HepG2 (cell line): ENCODE measurements around the gene GPR55. TPM values are rescaled to one million over a fixed set of nuclear protein-coding genes. Genes with fewer than 3 reads are reported as not detected.
A peak's percentile ranks its signal among the peaks of the same experiment; 100 is the strongest.

Experiments
- ATAC-seq: fragments of 200-7000 bp; cut with Tn5 transposase; 3 replicates; pipeline ENCODE4 v1.9.1; 2020; ENCODE audit warnings: mild to moderate bottlenecking, moderate library complexity
- BruUV-seq: library from RNA; stranded (reverse); fragments of 400-500 nt; replicated peaks from 2 replicates; lab custom pipeline; 2021; lab: Mats Ljungman, UMichigan
- CTCF ChIA-PET: fragments of 300-600 bp; formaldehyde crosslinking; extraction: SDS; loops from one replicate; lab custom pipeline; 2021; ENCODE audit warnings: low total read pairs, inconsistent platforms, low intra/inter-chr PET ratio; lab: Yijun Ruan, JAX
- POLR2A ChIA-PET: fragments of 350-600 bp; sonication (Branson Sonifier 250); formaldehyde crosslinking; loops from one replicate; lab custom pipeline; 2020; ENCODE audit warnings: antibody characterized with exemption, inconsistent platforms; lab: Yijun Ruan, JAX
- DNase-seq: peaks from one replicate; pipeline ENCODE4 v3.0.0-alpha.2; 2015; ENCODE audit warnings: low spot score
- FAIRE-seq: peaks from 3 replicates; lab custom pipeline; 2011; peaks lifted over from hg19 to GRCh38; lab: Jason Lieb, UNC
- H2AFZ ChIP-seq: one replicate; pipeline ENCODE4 v1.6.1; 2011; ENCODE audit warnings: low read length, inconsistent platforms
- H3K27ac ChIP-seq: fragments of 300-600 bp; 3 replicates; pipeline ENCODE4 v1.8.0; 2011; ENCODE audit warnings: mixed run types, mild to moderate bottlenecking, mixed read lengths, low read length, inconsistent platforms; ENCODE audit not compliant: insufficient read depth; ENCODE audit errors: extremely low read length
- H3K27me3 ChIP-seq, 2 experiments: fragments of 200-600 bp in 1 of 2; 2 replicates in 1 of 2; 3 replicates in 1 of 2; pipeline versions ENCODE4 v1.6.0 to v1.8.0; 2011; ENCODE audit warnings: low read length in 2 of 2, mild to moderate bottlenecking in 2 of 2, moderate library complexity in 2 of 2, inconsistent platforms in 1 of 2; ENCODE audit not compliant: insufficient read depth in 2 of 2, control insufficient read depth in 1 of 2
- H3K36me3 ChIP-seq, 2 experiments: fragments of 200-600 bp in 1 of 2; replicated peaks in 1 of 2; 2 replicates in 1 of 2; 3 replicates in 1 of 2; pipeline versions ENCODE4 v1.5.1 to v1.8.0; 2011; ENCODE audit warnings: low read length in 2 of 2, inconsistent platforms in 1 of 2; ENCODE audit not compliant: insufficient read depth in 2 of 2, control insufficient read depth in 1 of 2
- H3K4me1 ChIP-seq: 2 replicates; pipeline ENCODE4 v1.5.1; 2012; ENCODE audit warnings: low read length, inconsistent platforms; ENCODE audit not compliant: insufficient read depth
- H3K4me2 ChIP-seq: 2 replicates; pipeline ENCODE4 v1.6.0; 2011; ENCODE audit warnings: low read depth, low read length, inconsistent platforms
- H3K4me3 ChIP-seq, 3 experiments: fragments of 200-600 bp in 1 of 3; sonication (generic), shearing (Covaris generic) in 1 of 3; replicated peaks in 1 of 3; 2 replicates each; pipeline ENCODE4 v1.5.1; 2011 to 2016; ENCODE audit warnings: low read length in 3 of 3, inconsistent platforms in 2 of 3, low read depth in 2 of 3, mild to moderate bottlenecking in 2 of 3, control low read depth in 1 of 3, mixed read lengths in 1 of 3; ENCODE audit not compliant: insufficient read depth in 1 of 3
- H3K79me2 ChIP-seq: one replicate; pipeline ENCODE4 v1.6.1; 2011; ENCODE audit warnings: low read length, inconsistent platforms; ENCODE audit not compliant: insufficient read depth
- H3K9ac ChIP-seq: 2 replicates; pipeline ENCODE4 v1.6.0; 2011; ENCODE audit warnings: mild to moderate bottlenecking, low read depth, low read length, inconsistent platforms; ENCODE audit not compliant: insufficient read depth
- H3K9me3 ChIP-seq: 2 replicates; pipeline ENCODE4 v1.5.1; 2012; ENCODE audit warnings: mild to moderate bottlenecking, low read length
- H4K20me1 ChIP-seq: 2 replicates; pipeline ENCODE4 v1.6.0; 2011; ENCODE audit warnings: inconsistent platforms, mild to moderate bottlenecking, low read length, moderate library complexity; ENCODE audit not compliant: insufficient read depth
- AGO2 ChIP-seq: fragments of 200-400 bp; formaldehyde crosslinking; optimal IDR thresholded peaks from 2 replicates; pipeline ENCODE3; 2017; ENCODE audit warnings: mild to moderate bottlenecking, low read depth, low read length, moderate library complexity
- CCDC6 ChIP-seq: sonication (generic); formaldehyde crosslinking; IDR thresholded peaks from 2 replicates; pipeline ENCODE4 v1.8.1; 2022; ENCODE audit warnings: mild to moderate bottlenecking, missing genetic modification reagents, moderate library complexity
- GABPA ChIP-seq, 2 experiments: IDR thresholded peaks; 2 replicates each; pipeline ENCODE4 v1.6.1; 2011 to 2016; ENCODE audit warnings: low read depth in 2 of 2, low read length in 1 of 2, missing biosample characterization in 1 of 2, missing genetic modification characterization in 1 of 2
- MAFF ChIP-seq: IDR thresholded peaks from 2 replicates; pipeline ENCODE4 v1.6.1; 2011; ENCODE audit warnings: low read depth, low read length, improper control_type of control experiment
- MAFK ChIP-seq, 2 experiments: IDR thresholded peaks in 1 of 2; conservative IDR thresholded peaks in 1 of 2; 2 replicates each; pipeline ENCODE4 v1.6.1; 2011; ENCODE audit warnings: improper control_type of control experiment in 2 of 2, low read length in 2 of 2
- NFE2L2 ChIP-seq: fragments of 150-350 bp; IDR thresholded peaks from 2 replicates; pipeline ENCODE4 v1.6.1; 2014; ENCODE audit warnings: low read length
- ZNF224 ChIP-seq: sonication (generic); formaldehyde crosslinking; IDR thresholded peaks from 2 replicates; pipeline ENCODE4 v1.5.0; 2020; ENCODE audit warnings: mild to moderate bottlenecking, missing genetic modification reagents
- ZNF230 ChIP-seq: sonication (generic); formaldehyde crosslinking; IDR thresholded peaks from 2 replicates; pipeline ENCODE4 v1.4.0; 2020; ENCODE audit warnings: mild to moderate bottlenecking, missing genetic modification reagents
- ZNF503 ChIP-seq: sonication (generic); formaldehyde crosslinking; IDR thresholded peaks from 2 replicates; pipeline ENCODE4 v1.4.0; 2020; ENCODE audit warnings: missing genetic modification reagents
- WGBS: methylation state at CpG from one replicate; pipeline ENCODE4 v1.1.6; 2017; ENCODE audit warnings: low lambda C conversion rate; 5-methylcytosine and 5-hydroxymethylcytosine counted together
- in situ Hi-C: cut with HindIII; loops from 2 replicates; pipeline ENCODE4 v1.10.0; 2017; ENCODE audit warnings: low pct_unique_long_range_greater_than_20kb; ENCODE audit not compliant: extremely low pct_ligation_motif_present
- intact Hi-C: fragments of 100-400 bp; cut with micrococcal nuclease; formaldehyde crosslinking; loops from one replicate; pipeline ENCODE4 v1.10.0; 2022; ENCODE audit not compliant: unreplicated experiment
- polyA plus RNA-seq, 8 experiments: library from polyadenylated mRNA; depleted of rRNA in 3 of 8; stranded (reverse) in 7 of 8; unstranded in 1 of 8; fragments of >200 nt; fragmentation: Illumina TruSeq in 4 of 8; extraction: Trizol in 4 of 8; gene quantifications; 2 replicates each; pipeline versions ENCODE4 v1.2.1 to v1.2.3, GENCODE V29; 2011 to 2016; ENCODE audit warnings: low read depth in 4 of 8, missing spikeins in 1 of 8, mixed read lengths in 1 of 8; ENCODE audit not compliant: insufficient read depth in 1 of 8
- total RNA-seq, 5 experiments: library from RNA; depleted of rRNA; stranded (reverse); fragments of >200 nt; fragmentation: Illumina TruSeq; extraction: Trizol; gene quantifications; 2 replicates each; pipeline ENCODE4 v1.2.3, GENCODE V29; 2016; ENCODE audit warnings: low read depth in 1 of 5

The GPR55 gene
- total and polyA plus RNA-seq, 2 of the 13 experiments (the other 11 are each of a cell fraction or from before 2014, with no cell fraction given): not detected

GRCh38 chr2:230912046-230912445, 13.0 kb downstream of the GPR55 start:
- intact Hi-C loops: no loop called here
- FAIRE-seq: no peak
- Histone ChIP-seq H3K9me3 (no peaks in the 10 kb centered on the region), H3K4me2 (no peak overlapping the region), H3K9ac (no peak overlapping the region), H4K20me1 (no peaks in the 10 kb centered on the region), H3K79me2 (no peaks in the 10 kb centered on the region), H3K4me3 (no peak overlapping the region), H3K27me3 (peaks cover 9 to 59% of the 10 kb centered on the region in 2 experiments; a peak in 4 of 5 replicates), H3K36me3 (no peaks in the 10 kb centered on the region), H3K4me1 (peaks cover 12% of the 10 kb centered on the region; the same call in 1 of the 2 replicates)
- ChIA-PET CTCF (interaction anchor here (1.4 kb wide), 1 partner anchor 10 kb away, joined by 5 read pairs; no protein-coding TSS in a partner anchor), POLR2A (no interaction called here)
- 56% methylated on average over 4 of the region's 5 CpGs for WGBS
- no peak for ATAC-seq
- TF ChIP-seq AGO2 (no peak), ZNF503 (CRISPR knock-in tag) (no peak), CCDC6 (no peak)
- TF ChIP-seq, all 625 proteins: peak for 0
- BruUV-seq: no TSS peak
- DNase-seq: no peak
- H3K27ac ChIP-seq: no peak overlapping the region
- H2AFZ ChIP-seq: no peak overlapping the region
- in situ Hi-C loops: no loop called here

GRCh38 chr2:230910546-230911177, 14.4 kb downstream of the GPR55 start:
- no peak for TF ChIP-seq ZNF224 (CRISPR knock-in tag)
- TF ChIP-seq MAFF: peak; percentile 94
- TF ChIP-seq ZNF230 (CRISPR knock-in tag): no peak
- TF ChIP-seq MAFK (conservative IDR thresholded peaks at IDR 0.05 in 1 of 2, IDR thresholded peaks at IDR 0.05 in 1 of 2; ENCODE audit: low read length in 2 of 2): peak; percentile 94 to 97
- 0 out of 2 replicates have a peak, but pooled peaks have one; percentile 11 for TF ChIP-seq GABPA (IDR thresholded peaks at IDR 0.05; ENCODE audit: low read depth, low read length)
- no peak for TF ChIP-seq GABPA (CRISPR knock-in tag; IDR thresholded peaks at IDR 0.05; ENCODE audit: low read depth)
- peak; percentile 83 for TF ChIP-seq NFE2L2
- no peak overlapping the region for H2AFZ ChIP-seq
- no peak overlapping the region for H3K27ac ChIP-seq
- no peak for DNase-seq
- no peak for FAIRE-seq
- WGBS: 31% methylated on average over 13 of the region's 13 CpGs
- no peak for ATAC-seq
- H3K4me1 ChIP-seq: peaks cover 16% of the 10 kb centered on the region
- H3K9me3 ChIP-seq: no peaks in the 10 kb centered on the region
- no peak overlapping the region for H3K4me2 ChIP-seq
- no peaks in the 10 kb centered on the region for H3K79me2 ChIP-seq
- in situ Hi-C loops: no loop called here
- no TSS peak for BruUV-seq
- H3K9ac ChIP-seq: no peak overlapping the region
- no peak overlapping the region for H3K4me3 ChIP-seq
- no peaks in the 10 kb centered on the region for H3K36me3 ChIP-seq
- POLR2A ChIA-PET: no interaction called here
- CTCF ChIA-PET: no interaction called here
- intact Hi-C loops: no loop called here
- peaks cover 11 to 71% of the 10 kb centered on the region in 2 experiments; a peak in 4 of 5 replicates for H3K27me3 ChIP-seq
- H4K20me1 ChIP-seq: no peaks in the 10 kb centered on the region
